Fibroblast of lung (primary cell): ENCODE measurements around the gene ASB6. TPM values are rescaled to one million over a fixed set of nuclear protein-coding genes. Genes with fewer than 3 reads are reported as not detected.

Experiments used
- DNase-seq, 2 donors: peaks; one replicate each; pipeline versions ENCODE4 v3.0.0 to v3.0.0-alpha.2; 2010; ENCODE audit warnings: low read depth in 2 of 2
- H2AFZ ChIP-seq: 2 replicates; pipeline ENCODE4 v1.5.1; 2012; ENCODE audit warnings: low read length, control low read depth, inconsistent platforms
- H3K27ac ChIP-seq: 2 replicates; pipeline ENCODE4 v1.5.1; 2011; ENCODE audit warnings: low read length, control low read depth; ENCODE audit not compliant: insufficient read depth
- H3K27me3 ChIP-seq: 2 replicates; pipeline ENCODE4 v1.5.1; 2011; ENCODE audit warnings: mild to moderate bottlenecking, low read length; ENCODE audit not compliant: control insufficient read depth, insufficient read depth
- H3K36me3 ChIP-seq: 2 replicates; pipeline ENCODE4 v1.5.1; 2011; ENCODE audit warnings: low read length; ENCODE audit not compliant: control insufficient read depth, insufficient read depth
- H3K4me1 ChIP-seq: 2 replicates; pipeline ENCODE4 v1.5.1; 2011; ENCODE audit warnings: low read length; ENCODE audit not compliant: control insufficient read depth, insufficient read depth; ENCODE audit errors: extremely low read depth
- H3K4me2 ChIP-seq: 2 replicates; pipeline ENCODE4 v1.5.1; 2011; ENCODE audit warnings: low read length, control low read depth; ENCODE audit not compliant: insufficient read depth; ENCODE audit errors: extremely low read depth
- H3K4me3 ChIP-seq, 4 experiments: fragments of 200-600 bp in 1 of 4; sonication (generic) in 1 of 4; replicated peaks in 1 of 4; 2 replicates each; pipeline ENCODE4 v1.5.1; 2011 to 2016; ENCODE audit warnings: low read length in 4 of 4, low read depth in 3 of 4, mild to moderate bottlenecking in 3 of 4, control low read depth in 2 of 4, inconsistent platforms in 1 of 4, mixed read lengths in 1 of 4; ENCODE audit not compliant: insufficient read depth in 1 of 4; ENCODE audit errors: control extremely low read depth in 1 of 4
- H3K79me2 ChIP-seq: 2 replicates; pipeline ENCODE4 v1.5.1; 2012; ENCODE audit warnings: mild to moderate bottlenecking, low read length, inconsistent platforms; ENCODE audit not compliant: control insufficient read depth, insufficient read depth
- H3K9ac ChIP-seq: 2 replicates; pipeline ENCODE4 v1.5.1; 2011; ENCODE audit warnings: mild to moderate bottlenecking, low read length, control low read depth; ENCODE audit not compliant: insufficient read depth
- H3K9me3 ChIP-seq: 2 replicates; pipeline ENCODE4 v1.5.1; 2012; ENCODE audit warnings: low read depth, low read length; ENCODE audit not compliant: control insufficient read depth, insufficient read depth
- H4K20me1 ChIP-seq: 2 replicates; pipeline ENCODE4 v1.5.1; 2011; ENCODE audit warnings: low read length; ENCODE audit not compliant: control insufficient read depth, insufficient read depth; ENCODE audit errors: extremely low read depth
- CTCF ChIP-seq, 2 donors: IDR thresholded peaks in 1 of 2; conservative IDR thresholded peaks in 1 of 2; 1 replicate in 1 of 2; 2 replicates in 1 of 2; pipeline ENCODE4 v1.5.1; 2011 to 2012; ENCODE audit warnings: low read length in 2 of 2, control low read depth in 1 of 2, inconsistent platforms in 1 of 2, low read depth in 1 of 2, mild to moderate bottlenecking in 1 of 2
- EZH2 ChIP-seq: IDR thresholded peaks from 2 replicates; pipeline ENCODE4 v1.5.1; 2012; ENCODE audit warnings: low read length, control low read depth, mild to moderate bottlenecking; ENCODE audit errors: missing control alignments
- polyA plus RNA-seq, 2 donors: library from polyadenylated mRNA; depleted of rRNA in 1 of 2; stranded (reverse) in 1 of 2; unstranded in 1 of 2; fragments of >200 nt; gene quantifications; 2 replicates each; pipeline ENCODE4 v1.2.1, GENCODE V29; 2011 to 2012; ENCODE audit warnings: missing spikeins in 1 of 2
- total RNA-seq: library from RNA; depleted of rRNA; stranded (reverse); fragments of >200 nt; gene quantifications from 2 replicates; pipeline ENCODE4 v1.2.1, GENCODE V29; 2014

ASB6 gene
- total and polyA plus RNA-seq, 2 donors (not counting 1 experiment from before 2014, with no cell fraction given) = 14.4 to 15.4 TPM

- DNase-seq = no peak
- Histone ChIP-seq H3K27ac (peak overlapping the region; percentile 15), H2AFZ (no peak overlapping the region), H3K9ac (no peak overlapping the region), H3K9me3 (no peaks in the 10 kb centered on the region), H3K79me2 (peaks cover 85% of the 10 kb centered on the region), H3K4me1 (peaks cover 37% of the 10 kb centered on the region), H3K4me3 (no peak overlapping the region), H4K20me1 (no peaks in the 10 kb centered on the region), H3K4me2 (peak overlapping the region; percentile 33), H3K36me3 (peaks cover 25% of the 10 kb centered on the region), H3K27me3 (no peaks in the 10 kb centered on the region)
- TF ChIP-seq CTCF (conservative IDR thresholded peaks at IDR 0.05 in 1 of 2, IDR thresholded peaks at IDR 0.05 in 1 of 2; ENCODE audit: low read depth in 1 of 2, low read length in 2 of 2) (no peak), EZH2 (no peak)
Observed at GRCh38 chr9:129631674-129632129, 10.2 kb downstream of the ASB6 start.

- peak overlapping the region; percentile 15 for H3K27ac ChIP-seq
- H3K36me3 ChIP-seq = peaks cover 25% of the 10 kb centered on the region
- TF ChIP-seq CTCF (conservative IDR thresholded peaks at IDR 0.05 in 1 of 2, IDR thresholded peaks at IDR 0.05 in 1 of 2; ENCODE audit: low read depth in 1 of 2, low read length in 2 of 2) = no peak
- TF ChIP-seq EZH2 = no peak
- peaks cover 90% of the 10 kb centered on the region for H3K79me2 ChIP-seq
- no peaks in the 10 kb centered on the region for H4K20me1 ChIP-seq
- no peak overlapping the region for H2AFZ ChIP-seq
- H3K4me1 ChIP-seq = peaks cover 37% of the 10 kb centered on the region
- H3K4me2 ChIP-seq = peak overlapping the region; percentile 33
- DNase-seq = peak in 1 of 2 donors; percentile 69
- H3K9me3 ChIP-seq = no peaks in the 10 kb centered on the region
- no peaks in the 10 kb centered on the region for H3K27me3 ChIP-seq
- H3K4me3 ChIP-seq = no peak overlapping the region
- H3K9ac ChIP-seq = no peak overlapping the region
Observed at GRCh38 chr9:129630967-129631673, 10.8 kb downstream of the ASB6 start.

- no peak overlapping the region for H3K4me2 ChIP-seq
- no peak for TF ChIP-seq EZH2
- no peak for TF ChIP-seq CTCF (conservative IDR thresholded peaks at IDR 0.05 in 1 of 2, IDR thresholded peaks at IDR 0.05 in 1 of 2; ENCODE audit: low read depth in 1 of 2, low read length in 2 of 2)
- H3K9me3 ChIP-seq = no peaks in the 10 kb centered on the region
- H3K4me3 ChIP-seq = no peak overlapping the region
- H3K27ac ChIP-seq = no peak overlapping the region
- peaks cover 82% of the 10 kb centered on the region for H3K79me2 ChIP-seq
- peaks cover 37% of the 10 kb centered on the region for H3K4me1 ChIP-seq
- no peak overlapping the region for H2AFZ ChIP-seq
- H3K9ac ChIP-seq = no peak overlapping the region
- no peak for DNase-seq
- peaks cover 11% of the 10 kb centered on the region for H3K36me3 ChIP-seq
- H4K20me1 ChIP-seq = no peaks in the 10 kb centered on the region
- H3K27me3 ChIP-seq = no peaks in the 10 kb centered on the region
Observed at GRCh38 chr9:129629251-129629820, 12.6 kb downstream of the ASB6 start.
